HUES6 (cell line): Measurements from ENCODE around the gene FAM222B.
"Not testable (repeated sequence)": the region's sequence is repeated elsewhere in the genome, so short reads cannot be mapped to it uniquely, and the experiment has no call there.

ENCODE experiments used
- H3K27ac ChIP-seq: 2 replicates; pipeline ENCODE4 v1.7.0; 2013; ENCODE audit warnings: low read depth, mild to moderate bottlenecking, low read length, inconsistent platforms
- H3K27me3 ChIP-seq: 2 replicates; pipeline ENCODE4 v1.6.1; 2013; ENCODE audit warnings: low read length; ENCODE audit not compliant: control insufficient read depth, insufficient read depth
- H3K36me3 ChIP-seq: 2 replicates; pipeline ENCODE4 v1.6.1; 2013; ENCODE audit warnings: low read length; ENCODE audit not compliant: control insufficient read depth, insufficient read depth
- H3K4me1 ChIP-seq: 2 replicates; pipeline ENCODE4 v1.6.1; 2013; ENCODE audit warnings: low read length; ENCODE audit not compliant: control insufficient read depth, insufficient read depth
- H3K4me3 ChIP-seq: 2 replicates; pipeline ENCODE4 v1.5.1; 2013; ENCODE audit warnings: low read depth, low read length
- H3K9ac ChIP-seq: one replicate; pipeline ENCODE4 v1.6.1; 2013; ENCODE audit warnings: mild to moderate bottlenecking, low read length
- H3K9me3 ChIP-seq: 2 replicates; pipeline ENCODE4 v1.6.1; 2013; ENCODE audit warnings: low read depth, low read length; ENCODE audit not compliant: control insufficient read depth, insufficient read depth

Gene FAM222B

GRCh38 chr17:28723836-28724499 lies 118.6 kb downstream of the FAM222B start:
- peak overlapping the region; percentile 85 for H3K4me3 ChIP-seq
- H3K27me3 ChIP-seq, H3K27ac ChIP-seq, H3K9me3 ChIP-seq: not testable (repeated sequence)
- peak overlapping the region; percentile 11 for H3K9ac ChIP-seq
- peaks cover 15% of the 10 kb centered on the region for H3K4me1 ChIP-seq
- peaks cover 48% of the 10 kb centered on the region for H3K36me3 ChIP-seq

DNA sequence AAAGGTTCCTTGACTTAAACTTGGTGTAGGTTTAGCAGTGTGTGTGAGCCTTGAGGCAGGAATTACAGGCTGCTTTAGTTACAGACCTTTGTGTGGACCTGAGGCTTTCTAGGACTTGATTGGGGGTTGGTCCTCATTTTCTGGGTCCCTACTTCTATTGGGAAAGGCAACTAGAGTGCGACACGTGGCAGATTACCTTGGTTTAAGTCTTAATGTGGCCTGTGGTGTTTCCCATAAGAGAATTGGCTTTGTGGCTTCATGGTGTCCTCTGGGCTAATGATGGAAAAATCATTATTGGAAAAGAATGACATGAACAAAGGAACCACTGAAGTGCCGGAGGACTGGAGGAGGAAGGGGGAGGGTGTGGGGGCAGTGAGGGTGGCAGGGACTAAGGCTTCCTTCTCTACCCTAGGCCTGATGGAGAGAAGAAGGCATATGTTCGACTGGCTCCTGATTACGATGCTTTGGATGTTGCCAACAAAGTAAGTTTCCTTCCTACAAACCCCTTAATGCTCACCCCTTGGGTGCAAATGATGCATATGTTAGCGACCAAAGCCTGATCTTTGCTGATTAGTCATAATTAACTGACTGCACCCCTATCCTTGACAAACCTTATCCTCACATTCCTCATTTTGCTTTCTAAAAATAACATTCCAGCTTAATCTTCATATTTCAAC lies 119.3 kb downstream of the FAM222B start:
- no peak overlapping the region for H3K27ac ChIP-seq
- 0 out of 2 replicates have a peak overlapping the region, but pooled peaks have one; percentile 8 for H3K4me3 ChIP-seq
- H3K4me1 ChIP-seq = peaks cover 20% of the 10 kb centered on the region

GRCh38 chr17:28722417-28723158 lies 120.0 kb downstream of the FAM222B start:
- Histone ChIP-seq H3K9ac (peak overlapping the region; percentile 32), H3K4me1 (peaks cover 20% of the 10 kb centered on the region), H3K4me3 (0 out of 2 replicates have a peak overlapping the region, but pooled peaks have one; percentile 8), H3K36me3 (peaks cover 48% of the 10 kb centered on the region), H3K27me3 (no peaks in the 10 kb centered on the region), H3K9me3 (no peaks in the 10 kb centered on the region), H3K27ac (no peak overlapping the region)

More for the DNA sequence above, 119.3 kb downstream of the FAM222B start:
- Histone ChIP-seq H3K9ac (no peak overlapping the region), H3K36me3 (peaks cover 48% of the 10 kb centered on the region), H3K27me3 (no peaks in the 10 kb centered on the region), H3K9me3 (no peaks in the 10 kb centered on the region)

GRCh38 chr17:28720997-28721329 lies 121.6 kb downstream of the FAM222B start:
- Histone ChIP-seq H3K4me3 (peak overlapping the region; percentile 74), H3K9ac (peak overlapping the region; percentile 90), H3K27ac (peak overlapping the region; percentile 88), H3K4me1 (peaks cover 27% of the 10 kb centered on the region), H3K36me3 (peaks cover 50% of the 10 kb centered on the region)
- not testable (repeated sequence) for H3K9me3 ChIP-seq, H3K27me3 ChIP-seq

DNA sequence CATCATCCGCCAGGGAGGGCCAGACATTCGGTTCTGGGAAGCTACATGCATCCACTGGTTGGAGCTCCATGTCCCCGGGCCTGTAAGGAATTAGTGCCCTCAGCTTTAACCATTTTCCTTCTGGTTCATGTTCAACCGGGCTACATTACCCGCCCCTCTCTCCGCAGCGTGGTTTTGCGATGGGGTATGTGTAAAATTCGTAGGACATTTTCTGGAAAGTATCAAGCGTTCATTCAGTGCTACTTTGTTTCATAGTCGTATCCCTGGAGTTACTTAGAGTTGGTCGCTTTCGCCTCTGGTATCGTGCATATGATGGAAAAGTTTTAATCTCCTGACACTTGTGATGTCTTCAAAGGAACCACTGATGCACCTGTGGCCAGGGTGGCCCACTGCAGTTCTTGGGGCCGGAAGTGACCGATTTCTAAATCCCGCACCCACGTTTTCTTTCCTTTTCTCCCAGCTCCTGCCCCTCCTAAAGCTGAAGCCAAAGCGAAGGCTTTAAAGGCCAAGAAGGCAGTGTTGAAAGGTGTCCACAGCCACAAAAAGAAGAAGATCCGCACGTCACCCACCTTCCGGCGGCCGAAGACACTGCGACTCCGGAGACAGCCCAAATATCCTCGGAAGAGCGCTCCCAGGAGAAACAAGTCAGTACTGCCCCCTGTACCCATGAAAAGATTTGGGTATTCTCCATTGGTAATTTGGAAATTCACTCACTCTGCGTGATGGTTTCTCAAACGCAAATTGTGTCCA lies 122.2 kb downstream of the FAM222B start:
- peak overlapping the region; percentile 74 for H3K4me3 ChIP-seq
- peaks cover 55% of the 10 kb centered on the region for H3K36me3 ChIP-seq
- H3K27ac ChIP-seq = peak overlapping the region; percentile 88
- peak overlapping the region; percentile 90 for H3K9ac ChIP-seq
- no peaks in the 10 kb centered on the region for H3K27me3 ChIP-seq
- peaks cover 29% of the 10 kb centered on the region for H3K4me1 ChIP-seq
- no peaks in the 10 kb centered on the region for H3K9me3 ChIP-seq

DNA sequence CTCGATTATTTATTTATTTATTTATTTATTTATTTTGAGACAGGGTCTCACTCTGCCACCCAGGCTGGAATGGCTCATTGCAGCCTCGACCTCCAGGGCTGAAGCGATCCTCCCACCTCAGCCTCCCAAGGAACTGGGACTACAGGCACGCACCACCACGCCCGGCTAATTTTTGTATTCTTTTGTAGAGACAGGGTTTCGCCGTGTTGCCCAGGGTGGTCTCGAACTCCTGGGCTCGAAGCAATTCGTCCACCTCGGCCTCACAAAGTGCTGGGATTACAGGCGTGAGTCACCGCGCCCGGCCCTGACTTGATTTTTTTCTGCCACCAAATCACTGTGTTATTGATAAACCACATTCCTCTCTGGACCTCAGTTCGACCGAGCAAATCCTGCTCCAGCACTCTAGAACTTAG lies 123.6 kb downstream of the FAM222B start:
- H3K4me1 ChIP-seq = peaks cover 29% of the 10 kb centered on the region
- H3K9me3 ChIP-seq = no peaks in the 10 kb centered on the region
- H3K9ac ChIP-seq = peak overlapping the region; percentile 90
- H3K27me3 ChIP-seq = no peaks in the 10 kb centered on the region
- H3K36me3 ChIP-seq = peaks cover 62% of the 10 kb centered on the region
- H3K4me3 ChIP-seq = peak overlapping the region; percentile 74
- peak overlapping the region; percentile 88 for H3K27ac ChIP-seq

GRCh38 chr17:28718333-28719020 lies 124.1 kb downstream of the FAM222B start:
- Histone ChIP-seq H3K27ac (peak overlapping the region; percentile 83), H3K27me3 (no peaks in the 10 kb centered on the region), H3K4me1 (peaks cover 29% of the 10 kb centered on the region), H3K36me3 (peaks cover 60% of the 10 kb centered on the region), H3K9ac (peak overlapping the region; percentile 90), H3K4me3 (peak overlapping the region; percentile 74), H3K9me3 (no peaks in the 10 kb centered on the region)

GRCh38 chr17:28717578-28718332 lies 124.8 kb downstream of the FAM222B start, which contains the start of gene RAB34:
TSS of gene RAB34 (minus strand) at chr17:28717868. CDS start at chr17:28717266, 602 bp downstream.
- Histone ChIP-seq H3K9ac (peak within 1 kb of the TSS; percentile 90), H3K4me3 (peak within 1 kb of the TSS; percentile 74), H3K9me3 (no peaks in the 10 kb centered on the region), H3K36me3 (peaks cover 57% of the 10 kb centered on the region), H3K4me1 (peaks cover 32% of the 10 kb centered on the region), H3K27ac (peak within 1 kb of the TSS; percentile 96), H3K27me3 (no peaks in the 10 kb centered on the region)

- Histone ChIP-seq H3K27me3 (no peaks in the 10 kb centered on the region), H3K4me1 (peaks cover 31% of the 10 kb centered on the region), H3K4me3 (peak overlapping the region; percentile 74), H3K9me3 (no peaks in the 10 kb centered on the region), H3K9ac (peak overlapping the region; percentile 90), H3K36me3 (peaks cover 51% of the 10 kb centered on the region), H3K27ac (peak overlapping the region; percentile 96)
Observed at GRCh38 chr17:28716740-28717577, 125.6 kb downstream of the FAM222B start.
